Epidermal melanocyte (primary cell): ENCODE results near the gene MTCL1.

Experiments used
- DNase-seq: peaks from one replicate; pipeline ENCODE4 v3.0.0; 2011; ENCODE audit warnings: low spot score; ENCODE audit not compliant: insufficient read length

The MTCL1 gene

DNA sequence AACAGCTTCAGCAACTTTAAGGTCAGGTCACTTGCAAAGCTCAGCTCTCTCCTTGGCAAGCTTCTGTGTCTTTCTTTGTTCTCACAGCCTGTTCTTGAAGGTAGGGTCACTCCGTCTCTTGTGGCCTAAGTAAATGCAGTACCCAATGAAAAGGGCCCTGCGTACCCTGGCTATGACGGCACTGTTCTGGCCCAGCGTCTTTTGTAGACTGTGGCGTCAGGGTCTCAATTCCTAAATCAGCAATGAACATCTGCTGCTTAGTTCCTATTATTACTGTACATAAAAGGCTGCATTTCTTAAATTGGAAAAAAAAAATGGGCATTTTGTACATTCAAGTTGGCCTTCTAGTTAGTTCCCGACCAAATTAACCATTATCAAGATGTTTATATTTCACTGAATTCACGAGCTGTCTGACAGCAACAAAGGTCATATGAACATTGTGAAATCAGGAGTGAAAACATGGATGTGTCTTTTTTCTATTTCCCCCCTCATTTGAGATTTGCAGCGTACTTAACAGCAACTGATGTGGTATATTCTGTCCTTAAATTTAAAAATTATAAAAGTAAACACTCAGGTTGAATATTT is 17.0 kb upstream of the MTCL1 start:
- DNase-seq = no peak

DNA sequence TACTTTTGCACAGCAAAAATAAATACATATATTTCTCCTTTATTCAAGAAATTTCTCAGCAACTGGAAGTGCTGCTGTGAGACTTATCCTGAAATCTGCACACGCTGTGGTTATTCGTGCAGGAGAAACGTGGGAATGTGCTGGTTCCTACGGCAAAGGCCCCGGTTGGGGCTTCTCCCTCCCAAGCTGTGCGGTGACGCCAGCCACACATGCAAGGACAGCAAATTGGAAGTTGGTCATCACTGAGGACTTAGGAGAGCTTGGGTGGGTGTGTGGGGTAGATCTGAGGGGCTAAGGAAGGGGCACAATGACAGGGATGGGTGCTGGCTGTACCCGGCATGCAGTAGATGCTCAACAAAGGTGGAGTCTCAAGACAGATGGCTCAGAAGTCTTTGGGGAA is 16.5 kb upstream of the MTCL1 start:
- no peak for DNase-seq

DNA sequence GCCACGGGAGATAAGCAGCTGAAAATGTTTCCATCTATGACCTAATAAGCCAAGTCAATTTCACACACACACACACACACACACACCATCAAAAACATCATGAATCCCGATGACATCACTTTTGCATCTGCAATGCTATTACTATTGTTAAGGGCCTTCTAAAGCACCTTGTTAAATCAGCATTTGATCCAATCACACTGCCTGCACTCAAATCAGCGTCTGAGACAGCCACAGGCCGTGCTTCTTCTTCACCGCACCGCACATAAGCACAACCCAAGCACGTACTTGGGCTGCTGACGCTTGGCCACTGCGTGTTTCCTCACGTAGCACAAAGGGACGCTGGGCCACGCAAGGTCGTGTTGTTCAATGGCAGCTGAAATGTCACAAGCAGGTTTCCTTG is 15.8 kb upstream of the MTCL1 start:
- DNase-seq = no peak

DNA sequence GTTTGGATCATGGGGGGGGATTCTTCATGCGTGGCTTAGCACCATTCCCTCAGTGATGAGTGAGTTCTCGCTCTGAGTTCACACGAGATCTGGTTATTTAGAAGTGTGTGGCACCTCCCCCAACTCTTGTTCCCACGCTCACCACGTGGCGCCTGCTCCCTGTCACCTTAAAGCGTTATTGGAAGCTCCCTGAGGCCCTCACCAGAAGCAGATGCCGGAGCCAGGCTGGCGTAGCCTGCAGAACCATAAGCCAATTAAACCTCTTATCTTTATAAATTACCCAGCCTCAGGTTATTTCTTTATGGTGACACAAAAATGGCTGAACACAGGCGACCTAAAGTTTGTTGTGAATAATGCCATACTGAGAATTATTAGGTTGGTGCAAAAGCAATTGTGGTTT is 10.5 kb upstream of the MTCL1 start:
- DNase-seq = no peak

DNA sequence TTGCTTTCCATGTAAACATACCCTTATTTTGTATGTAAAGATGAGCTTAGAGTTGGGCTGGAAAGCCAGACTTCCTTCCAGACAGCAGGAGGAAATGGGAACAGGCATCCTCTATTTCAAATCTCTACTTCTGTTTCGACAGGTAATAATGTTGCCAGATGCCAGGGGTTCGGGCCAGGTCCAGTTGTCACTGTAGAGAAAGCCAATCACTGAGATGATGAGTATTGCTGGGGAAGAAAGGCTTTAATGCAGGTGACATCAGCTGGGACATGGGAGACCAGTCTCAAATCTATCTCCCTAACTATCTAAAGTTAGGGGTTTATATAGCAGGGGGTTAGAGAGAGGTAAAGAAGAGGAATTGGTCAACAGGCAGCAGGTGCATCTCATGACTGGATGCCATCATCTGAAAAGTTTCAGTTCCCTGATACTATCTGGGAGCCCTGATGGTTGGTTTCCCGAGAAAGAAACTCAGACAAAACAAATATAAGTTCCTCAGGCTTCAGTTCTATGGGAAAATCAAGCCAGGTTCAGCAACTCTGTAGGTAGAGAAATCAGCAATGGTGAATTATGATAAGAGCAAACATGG is 9.3 kb upstream of the MTCL1 start:
- no peak for DNase-seq

DNA sequence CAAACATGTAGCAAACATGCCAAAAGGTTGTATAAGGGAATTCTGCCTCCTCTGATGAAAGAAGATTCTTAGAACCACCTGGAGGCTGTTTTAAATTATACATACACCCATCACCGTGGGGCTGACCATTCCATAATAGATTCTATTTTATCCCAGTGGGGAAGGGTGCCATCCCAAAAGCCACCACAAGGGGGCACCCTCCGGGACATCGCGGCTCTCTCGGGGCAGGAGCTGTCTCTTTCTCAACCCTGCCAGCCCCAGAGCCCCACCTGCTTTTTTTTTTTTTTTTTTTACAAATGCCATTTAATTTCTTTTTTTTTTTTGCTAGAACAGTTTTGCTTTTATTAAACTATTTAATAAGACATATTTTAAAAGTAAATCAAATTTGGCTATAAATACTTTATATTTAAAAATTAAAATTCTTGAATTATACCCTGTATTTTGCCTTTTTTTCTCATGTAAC is 8.6 kb upstream of the MTCL1 start:
- peak; percentile 70 for DNase-seq

DNA sequence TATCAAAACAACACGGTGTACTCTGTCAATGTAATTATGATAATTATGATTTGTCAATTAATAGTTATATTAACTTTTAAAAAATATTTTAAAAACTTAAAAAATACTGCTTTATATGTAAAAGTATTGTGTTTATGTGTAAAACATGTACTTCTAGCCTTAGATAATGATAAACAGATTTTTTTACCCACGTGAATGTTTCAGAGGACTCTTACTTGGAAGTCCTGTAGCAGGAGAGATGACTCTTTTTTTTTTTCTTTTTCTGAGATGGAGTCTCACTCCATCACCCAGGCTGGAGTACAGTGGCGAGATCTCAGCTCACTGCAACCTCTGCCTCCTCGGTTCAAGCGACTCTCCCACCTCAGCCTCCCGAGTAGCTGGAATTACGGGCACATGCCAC is 6.2 kb upstream of the MTCL1 start:
- no peak for DNase-seq

DNA sequence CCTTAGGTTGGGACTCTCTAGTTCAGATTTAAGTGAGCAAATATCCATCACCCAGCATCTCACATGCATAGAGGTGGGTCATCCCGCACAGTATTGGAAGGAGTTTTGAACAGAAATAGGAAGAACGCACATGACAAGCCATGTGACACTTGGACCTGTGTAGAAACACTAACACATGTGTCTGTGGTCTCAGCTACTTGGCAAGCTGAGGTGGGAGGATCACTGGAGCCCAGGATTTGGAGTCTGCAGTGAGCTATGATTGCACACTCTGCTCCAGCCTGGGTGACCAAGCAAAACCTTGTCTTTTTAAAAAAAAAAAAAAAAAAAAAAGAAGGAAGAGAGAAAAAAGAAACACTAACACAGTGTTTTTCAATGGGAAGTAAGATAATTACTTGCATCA is 5.4 kb upstream of the MTCL1 start:
- no peak for DNase-seq

DNA sequence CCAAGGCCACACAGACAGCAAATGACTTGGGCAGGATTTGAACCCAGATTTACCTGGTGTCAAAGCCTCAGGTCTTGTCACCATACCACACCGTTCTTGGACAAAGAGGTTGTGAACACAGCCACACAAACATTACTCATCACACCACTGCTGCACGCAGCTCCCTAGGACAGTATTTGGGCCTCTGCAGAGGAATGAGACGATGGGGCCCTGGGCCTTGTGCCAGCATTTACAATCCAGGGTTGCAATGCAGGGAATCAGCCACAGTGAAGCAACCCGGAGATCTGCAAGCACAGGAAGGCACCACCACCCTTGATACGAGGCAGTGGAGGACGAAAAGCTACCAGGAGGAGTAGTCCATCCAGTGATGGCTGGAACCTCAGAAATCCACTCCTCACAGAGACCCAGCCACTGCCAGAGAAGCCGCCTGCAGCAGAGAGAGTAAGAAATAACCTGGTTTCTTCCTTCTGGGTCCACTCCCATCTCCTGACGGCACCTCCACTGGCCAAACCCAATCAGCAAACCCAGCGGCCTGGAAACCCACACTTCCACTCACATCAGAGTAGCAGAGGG is 3.7 kb upstream of the MTCL1 start:
- no peak for DNase-seq

DNA sequence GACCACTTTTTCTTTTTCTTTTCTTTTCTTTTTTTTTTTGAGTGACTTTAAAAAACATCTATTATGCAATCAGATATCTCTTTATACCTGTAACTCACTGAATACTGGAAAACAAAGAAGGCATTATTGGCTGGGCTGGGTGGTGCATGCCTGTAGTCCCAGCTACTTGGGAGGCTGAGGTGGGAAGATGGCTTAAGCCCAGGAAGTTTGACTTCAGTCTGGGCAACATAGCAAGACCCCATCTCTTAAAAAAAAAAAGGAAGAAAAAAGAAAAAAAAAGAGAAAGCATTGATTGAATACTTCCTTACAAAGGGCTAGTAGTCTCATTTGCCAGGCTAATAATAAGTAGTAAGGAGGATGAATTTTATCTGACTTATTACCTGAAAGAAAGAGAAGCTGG is 2.7 kb upstream of the MTCL1 start:
- DNase-seq = no peak

DNA sequence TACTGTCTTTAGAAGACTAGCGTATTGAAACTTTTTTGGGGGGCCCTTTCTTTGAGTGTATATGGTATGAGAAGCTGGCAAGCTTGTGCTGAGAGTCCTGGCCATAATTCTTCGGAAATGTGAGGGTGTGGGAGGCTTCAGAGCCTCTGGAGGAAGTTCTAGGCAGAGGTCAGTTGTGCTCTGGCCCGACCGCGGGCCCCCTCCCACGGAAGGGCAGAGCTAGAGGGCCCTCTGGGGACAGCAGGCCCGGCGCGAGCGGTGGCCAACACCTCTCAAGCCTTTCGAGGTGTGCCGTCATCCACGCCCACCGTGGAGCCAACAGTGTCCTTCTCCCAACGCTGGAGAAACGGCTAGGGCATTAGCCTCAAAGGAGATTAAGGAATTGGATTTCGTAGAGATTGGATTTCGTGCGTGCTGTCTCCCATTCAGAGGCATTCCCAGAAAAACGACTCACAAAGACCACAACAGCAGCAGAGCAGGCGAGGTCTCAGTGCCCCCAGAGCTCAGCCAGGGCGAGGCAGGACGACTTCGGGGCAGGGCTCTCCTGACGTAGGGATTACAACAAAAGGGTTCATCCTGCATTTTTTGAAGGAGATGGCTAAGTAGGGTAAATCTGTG is 2.2 kb upstream of the MTCL1 start:
- DNase-seq = no peak

DNA sequence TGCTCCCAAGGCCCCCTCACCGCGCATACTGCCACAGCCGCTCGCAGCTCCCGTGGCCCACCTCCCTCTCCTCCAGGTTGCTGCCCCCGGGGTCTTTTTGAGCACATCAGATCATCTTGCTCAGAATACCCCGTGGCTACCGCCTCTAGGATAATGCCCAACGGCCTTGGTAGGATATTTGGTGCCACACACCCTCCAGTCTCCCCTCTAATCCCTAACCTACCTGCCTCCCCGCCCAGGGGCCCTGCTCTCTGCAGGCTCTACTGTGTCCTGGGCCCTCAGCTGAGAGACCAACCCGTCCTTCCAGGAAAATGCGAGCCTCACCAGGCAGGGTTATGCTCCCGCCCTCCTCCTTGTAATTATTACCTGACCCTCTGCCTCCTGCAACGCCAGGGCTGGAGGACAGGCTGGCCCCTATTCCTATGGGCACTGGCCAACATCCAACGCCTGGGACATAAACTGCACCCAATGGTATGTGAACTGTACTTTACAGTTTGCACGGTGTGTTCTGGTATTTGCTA is 1.5 kb upstream of the MTCL1 start:
- DNase-seq = no peak

DNA sequence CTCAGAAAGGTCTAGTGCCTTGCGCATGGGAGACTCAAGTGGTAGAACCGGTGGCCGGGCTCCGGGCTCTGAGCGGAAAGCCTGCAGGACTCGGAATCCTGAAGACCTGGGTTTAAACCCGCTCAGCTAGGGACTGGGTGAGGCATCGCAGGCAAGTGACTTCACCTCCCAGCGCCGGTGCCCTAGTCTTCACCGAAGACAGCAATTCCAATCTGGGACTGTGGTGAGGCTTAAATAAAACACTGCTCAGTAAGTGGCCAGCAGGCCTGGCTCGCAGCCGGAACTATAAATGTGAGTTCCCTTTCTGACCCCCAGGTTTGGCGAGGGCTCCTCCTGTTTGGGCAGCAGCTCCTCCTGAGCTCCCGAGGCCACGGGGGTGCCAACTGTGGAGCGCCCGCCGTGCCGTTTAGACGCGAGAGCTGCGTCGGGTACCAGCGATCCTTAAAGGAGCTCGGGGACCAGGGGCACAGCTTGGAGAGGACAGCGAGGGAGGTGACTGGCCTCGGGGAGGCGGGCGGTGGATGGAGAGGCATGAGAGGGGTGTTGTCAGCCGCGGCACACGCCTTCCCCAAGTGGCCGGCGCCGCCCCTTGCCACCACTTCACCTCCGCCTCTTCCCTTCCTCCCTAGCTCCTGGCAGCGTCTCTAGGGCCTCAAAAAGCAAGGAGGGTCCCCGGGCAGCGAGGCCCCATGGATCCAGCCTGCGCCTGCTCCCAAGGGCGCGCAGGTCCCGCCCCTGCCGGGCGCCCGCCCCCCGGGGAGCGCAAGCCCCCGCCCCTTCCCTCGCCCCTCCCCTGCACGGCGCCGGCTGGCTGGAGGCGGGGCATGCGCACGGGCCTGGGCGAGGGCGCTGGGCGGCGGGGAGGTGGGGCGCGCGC is 757 bp upstream of the MTCL1 start:
- peak; percentile 88 for DNase-seq

DNA sequence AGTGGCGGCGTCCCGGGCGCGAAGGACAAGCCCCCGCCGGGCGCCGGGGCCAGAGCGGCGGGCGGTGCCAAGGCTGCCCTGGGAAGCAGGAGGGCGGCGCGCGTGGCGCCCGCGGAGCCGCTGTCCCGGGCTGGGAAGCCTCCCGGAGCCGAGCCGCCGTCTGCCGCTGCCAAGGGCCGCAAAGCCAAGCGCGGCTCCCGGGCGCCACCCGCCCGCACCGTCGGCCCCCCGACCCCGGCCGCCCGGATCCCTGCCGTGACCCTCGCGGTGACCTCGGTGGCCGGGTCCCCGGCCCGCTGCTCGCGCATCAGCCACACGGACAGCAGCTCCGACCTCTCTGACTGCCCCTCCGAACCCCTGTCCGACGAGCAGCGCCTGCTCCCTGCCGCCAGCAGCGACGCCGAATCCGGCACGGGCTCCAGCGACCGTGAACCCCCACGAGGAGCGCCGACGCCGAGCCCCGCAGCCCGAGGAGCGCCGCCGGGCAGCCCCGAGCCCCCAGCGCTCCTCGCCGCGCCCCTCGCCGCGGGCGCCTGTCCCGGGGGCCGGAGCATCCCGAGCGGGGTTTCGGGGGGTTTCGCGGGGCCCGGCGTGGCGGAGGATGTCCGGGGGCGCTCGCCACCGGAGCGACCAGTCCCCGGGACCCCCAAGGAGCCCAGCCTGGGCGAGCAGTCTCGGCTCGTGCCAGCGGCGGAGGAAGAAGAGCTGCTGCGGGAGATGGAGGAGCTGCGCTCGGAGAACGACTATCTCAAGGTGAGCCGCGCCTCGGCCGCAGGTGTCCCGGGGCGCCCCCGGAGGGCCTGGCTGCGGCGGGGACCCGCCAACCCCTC is 820 bp downstream of the MTCL1 start:
- DNase-seq = no peak

DNA sequence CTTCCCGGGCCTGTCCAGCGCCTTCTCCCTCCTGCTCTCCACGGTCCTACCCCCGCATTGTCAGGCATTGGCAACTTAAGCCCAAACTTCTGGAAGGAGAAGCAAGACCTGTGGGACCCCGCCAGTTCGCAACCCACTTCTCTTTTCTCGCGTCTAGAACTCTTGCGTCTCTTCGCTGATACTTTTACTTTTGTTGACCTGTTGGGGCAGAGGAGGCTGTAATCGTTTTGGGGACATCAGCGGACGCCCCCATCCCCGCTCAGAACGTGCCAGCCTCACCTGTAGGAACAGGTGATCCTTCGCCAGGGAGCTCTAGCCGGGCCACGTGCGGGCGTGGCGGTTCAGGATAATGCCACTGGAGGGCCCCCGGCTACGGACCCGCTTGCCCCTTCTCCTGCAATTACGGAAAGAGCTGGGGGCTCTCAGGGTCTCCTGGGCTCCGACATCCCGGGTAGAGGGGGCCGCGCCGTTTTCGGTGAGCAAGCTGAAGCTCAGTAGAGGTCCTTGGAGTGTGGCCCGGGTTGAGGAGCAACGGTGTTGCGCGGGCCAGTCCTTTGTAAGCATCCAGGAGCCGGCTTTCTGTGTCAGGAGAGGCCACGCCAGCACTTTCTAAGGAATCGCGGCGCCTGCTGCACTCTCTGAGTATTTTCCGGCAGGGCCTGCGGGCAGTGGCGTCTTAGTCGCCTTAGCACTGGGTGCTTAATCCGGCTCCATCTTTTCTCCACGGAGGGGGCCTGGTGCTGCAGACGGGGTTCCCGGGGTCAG is 1.6 kb downstream of the MTCL1 start:
- peak; percentile 71 for DNase-seq

DNA sequence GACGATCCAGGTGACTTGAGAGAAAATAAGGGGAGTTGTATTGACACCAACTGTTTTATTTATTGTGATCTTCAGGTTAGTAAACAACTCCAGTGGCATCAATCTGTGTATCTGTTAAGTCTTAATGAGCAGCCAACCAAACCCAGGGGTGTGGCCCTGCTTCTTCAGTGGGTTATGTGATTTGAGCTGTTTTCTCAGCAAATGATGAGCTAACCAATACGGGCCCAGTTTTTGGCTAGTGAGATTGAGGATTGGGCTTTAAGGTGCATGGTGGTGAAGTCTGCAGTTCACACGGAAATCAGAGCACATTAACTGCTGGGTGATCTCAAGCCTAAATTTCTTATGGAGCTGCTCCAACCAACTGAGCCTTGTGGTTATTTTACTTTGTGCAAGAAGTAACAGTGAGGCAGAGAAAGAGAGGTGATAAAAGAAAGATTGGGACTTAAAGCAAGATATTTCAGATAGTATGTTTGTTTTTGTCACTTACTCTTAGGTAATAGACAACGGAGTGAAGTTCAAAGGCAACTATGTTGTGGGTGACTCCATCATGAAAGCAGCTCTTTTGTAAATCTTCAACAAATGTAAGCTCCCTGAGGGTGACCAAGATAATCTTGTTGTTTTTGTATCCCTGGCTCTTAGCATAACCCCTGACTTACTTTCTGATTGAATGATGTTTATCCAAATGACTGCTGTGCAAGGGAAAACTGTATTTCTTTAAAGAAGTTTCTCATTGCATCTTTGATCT is 2.4 kb downstream of the MTCL1 start:
- DNase-seq = no peak

DNA sequence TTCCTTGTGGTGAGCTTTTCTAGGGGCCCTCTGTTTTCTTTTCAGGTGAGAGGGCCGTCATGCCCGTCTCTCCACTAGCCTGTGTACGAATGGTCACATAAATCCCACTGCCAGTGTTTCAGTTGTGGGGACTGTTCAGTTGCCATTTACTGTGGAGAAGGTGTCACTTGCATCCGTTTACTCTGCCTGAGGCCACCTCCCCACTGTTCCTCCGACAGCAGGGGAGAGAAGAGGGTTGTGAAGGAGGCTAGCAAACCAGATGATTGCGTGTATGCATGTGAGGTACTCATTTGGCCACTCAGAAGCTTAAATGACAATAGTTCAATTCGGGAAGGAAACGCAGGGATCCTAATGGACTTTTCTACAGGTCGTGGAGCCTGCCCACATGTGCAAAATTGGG is 3.3 kb downstream of the MTCL1 start:
- DNase-seq = no peak

DNA sequence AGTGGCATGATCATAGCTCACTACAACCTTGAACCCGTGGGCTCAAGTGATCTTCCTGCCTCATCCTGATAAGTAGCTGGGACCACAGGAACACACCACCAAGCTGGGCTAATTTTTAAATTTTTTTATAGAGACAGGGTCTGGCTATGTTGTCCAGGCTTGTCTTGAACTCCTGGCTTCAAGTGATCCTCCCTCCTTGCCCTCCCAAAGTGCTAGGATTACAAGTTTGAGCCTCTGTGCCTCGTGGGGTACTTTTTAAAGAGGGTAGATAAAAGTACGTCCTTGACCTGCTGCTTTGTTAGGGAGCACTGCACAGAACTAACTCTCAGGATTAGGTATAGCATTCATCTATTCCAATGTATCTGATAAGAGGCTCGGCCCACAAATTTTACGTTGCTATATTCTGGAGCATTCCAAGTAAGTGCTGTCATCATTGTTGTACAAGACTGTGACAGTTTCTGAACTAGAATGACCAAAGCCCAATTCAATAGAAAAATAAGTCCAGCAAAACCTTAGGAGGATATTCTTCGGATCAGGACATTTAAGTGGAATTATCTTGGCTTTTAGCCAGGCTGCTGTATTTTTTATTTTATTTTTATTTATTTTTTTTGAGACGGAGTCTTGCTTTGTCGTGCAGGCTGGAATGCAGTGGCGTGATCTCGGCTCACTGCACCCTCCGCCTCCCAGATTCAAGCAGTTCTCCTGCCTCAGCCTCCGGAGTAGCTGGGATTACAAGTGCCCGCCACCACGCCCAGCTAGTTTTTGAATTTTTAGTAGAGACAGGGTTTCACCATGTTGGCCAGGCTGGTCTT is 4.1 kb downstream of the MTCL1 start:
- DNase-seq = no peak
